HG03108 (cell line): ENCODE measurements around the gene CATSPER3.

ENCODE experiments used
- ATAC-seq: cut with Tn5 transposase; IDR thresholded peaks from one replicate; pipeline ENCODE4 v1.9.1; 2021; ENCODE audit warnings: moderate library complexity; ENCODE audit not compliant: unreplicated experiment

CATSPER3 gene

DNA sequence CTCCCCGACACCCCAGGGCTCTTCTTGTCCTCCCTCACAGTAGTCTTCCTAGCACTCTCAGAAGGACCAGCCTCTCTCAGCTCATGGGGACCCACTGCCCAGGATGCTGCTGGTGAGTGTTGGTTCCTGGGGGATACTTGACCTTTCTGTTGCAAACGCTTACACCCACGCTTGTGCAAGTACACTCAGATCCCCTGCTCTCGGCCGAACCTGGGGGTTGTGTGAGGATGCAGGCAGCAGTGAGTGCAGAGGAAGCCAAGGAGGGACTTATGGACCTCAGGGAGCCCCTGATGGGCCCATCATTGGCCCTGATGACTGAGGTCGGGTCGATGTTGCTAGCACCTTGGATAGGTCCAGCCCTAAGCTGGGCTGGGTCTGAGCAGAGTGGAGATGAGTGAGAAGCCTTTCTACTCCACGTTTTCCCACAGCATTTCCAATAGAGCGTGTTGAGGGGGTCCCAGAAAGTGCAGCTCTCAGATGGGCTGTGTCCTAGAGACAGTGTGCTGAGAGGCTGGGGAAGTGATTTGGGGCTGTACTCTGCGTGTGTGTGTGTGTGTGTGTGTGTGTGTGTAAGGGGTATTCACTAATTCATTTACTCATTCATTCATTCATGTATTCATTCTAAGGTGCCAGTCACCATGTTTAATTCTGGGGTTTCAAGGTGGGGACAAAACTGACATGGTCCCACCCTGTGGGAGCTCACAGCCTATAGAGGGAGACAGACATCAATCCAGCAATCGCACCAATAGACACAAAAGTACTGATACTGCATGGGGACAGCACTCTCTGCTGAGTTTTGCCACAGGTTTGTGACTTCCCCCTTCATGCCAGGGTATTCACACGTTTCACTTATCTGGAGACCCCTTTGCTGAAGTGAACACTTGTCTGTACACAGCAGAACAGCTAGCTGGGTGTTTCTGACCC lies 91.6 kb downstream of the CATSPER3 start:
- ATAC-seq: no peak

DNA sequence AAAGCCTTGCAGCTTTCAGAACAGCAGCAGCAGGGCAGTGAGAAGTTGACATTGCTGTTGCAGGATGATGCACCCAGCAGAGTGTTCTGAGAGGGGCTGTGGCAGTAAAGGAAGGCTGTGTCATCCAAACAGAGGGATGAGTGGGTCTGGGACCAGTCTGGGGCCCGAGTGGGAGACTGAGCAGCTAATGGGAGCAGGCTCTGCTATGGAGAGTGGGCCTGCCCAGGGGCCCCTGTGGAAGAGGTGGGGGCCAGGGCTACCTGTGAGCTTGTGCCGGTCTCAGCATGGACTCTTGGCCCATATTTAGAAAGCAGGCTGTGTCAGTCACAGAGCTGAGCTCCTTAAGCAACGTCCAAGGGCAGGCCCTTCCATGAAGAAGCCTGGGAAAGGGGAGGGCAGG lies 92.3 kb downstream of the CATSPER3 start:
- no peak for ATAC-seq

DNA sequence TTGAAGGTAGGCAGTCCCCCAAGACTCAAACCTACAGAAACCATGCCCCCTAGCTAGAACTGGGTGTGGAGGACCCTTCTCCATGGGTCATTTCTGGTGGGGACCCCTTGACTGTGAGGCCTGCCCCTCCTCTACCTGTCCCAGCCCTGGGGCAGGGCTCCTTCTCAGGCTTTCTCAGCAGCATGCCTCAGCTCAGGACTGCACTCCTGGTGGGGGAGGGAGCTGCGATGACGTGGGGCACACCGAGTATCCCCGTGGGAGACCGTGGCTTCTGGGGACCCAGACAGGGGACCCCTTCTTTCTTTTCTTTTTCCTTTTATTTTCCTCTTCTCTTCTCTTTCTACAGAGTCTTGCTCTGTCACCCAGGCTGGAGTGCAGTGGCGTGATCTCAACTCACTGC lies 93.3 kb downstream of the CATSPER3 start:
- no peak for ATAC-seq
